Glutamatergic neuron (in vitro differentiated cells): ENCODE results near the gene SERHL2. TPM values are rescaled to one million over a fixed set of nuclear protein-coding genes. Genes with fewer than 3 reads are reported as not detected.
A peak's percentile ranks its signal among the peaks of the same experiment; 100 is the strongest.

Source experiments
- DNase-seq: peaks from one replicate; pipeline ENCODE4 v3.0.0; 2022
- H3K27ac Mint-ChIP-seq: one replicate; pipeline ENCODE4 v1.8.0; 2020; ENCODE audit warnings: mild to moderate bottlenecking, mixed read lengths, inconsistent platforms; ENCODE audit not compliant: unreplicated experiment
- H3K27me3 Mint-ChIP-seq: one replicate; pipeline ENCODE4 v1.8.0; 2020; ENCODE audit warnings: mild to moderate bottlenecking, moderate library complexity, mixed read lengths, inconsistent platforms; ENCODE audit not compliant: unreplicated experiment
- H3K36me3 Mint-ChIP-seq: one replicate; pipeline ENCODE4 v1.8.0; 2020; ENCODE audit warnings: mild to moderate bottlenecking, mixed read lengths, inconsistent platforms; ENCODE audit not compliant: unreplicated experiment
- H3K4me1 Mint-ChIP-seq: one replicate; pipeline ENCODE4 v1.8.0; 2020; ENCODE audit warnings: mild to moderate bottlenecking, low read depth, mixed read lengths, inconsistent platforms; ENCODE audit not compliant: unreplicated experiment
- H3K4me3 Mint-ChIP-seq: one replicate; pipeline ENCODE4 v1.8.0; 2020; ENCODE audit warnings: mild to moderate bottlenecking, mixed read lengths, inconsistent platforms; ENCODE audit not compliant: unreplicated experiment
- H3K9me3 Mint-ChIP-seq: one replicate; pipeline ENCODE4 v1.8.0; 2020; ENCODE audit warnings: mild to moderate bottlenecking, moderate library complexity, mixed read lengths, inconsistent platforms; ENCODE audit not compliant: unreplicated experiment
- total RNA-seq: library from RNA; stranded (reverse); fragmentation: NEBNext Ultra II Directional; extraction: Animal tissue kit (Norgen Biotek cat#: 25700); gene quantifications from one replicate; pipeline ENCODE4 v1.2.1, GENCODE V29; 2021; ENCODE audit not compliant: unreplicated experiment
- TF ChIP-seq, protein P1 (sequence below): fragments of 200-600 bp; sonication (generic); IDR thresholded peaks from one replicate; pipeline ENCODE4 v1.5.0; 2021; ENCODE audit not compliant: partially characterized antibody, unreplicated experiment

Gene SERHL2
- total RNA-seq, 1 donor from 2014 or later = 4.4 TPM

GRCh38 chr22:42608823-42609361 is 55.1 kb downstream of the SERHL2 start:
- Mint-ChIP-seq H3K27ac (peak overlapping the region; percentile 62), H3K4me1 (peaks cover 15% of the 10 kb centered on the region), H3K4me3 (no peak overlapping the region), H3K36me3 (peaks cover 5% of the 10 kb centered on the region), H3K9me3 (peaks cover 4% of the 10 kb centered on the region), H3K27me3 (peaks cover 3% of the 10 kb centered on the region)
- TF ChIP-seq, protein P1, sequence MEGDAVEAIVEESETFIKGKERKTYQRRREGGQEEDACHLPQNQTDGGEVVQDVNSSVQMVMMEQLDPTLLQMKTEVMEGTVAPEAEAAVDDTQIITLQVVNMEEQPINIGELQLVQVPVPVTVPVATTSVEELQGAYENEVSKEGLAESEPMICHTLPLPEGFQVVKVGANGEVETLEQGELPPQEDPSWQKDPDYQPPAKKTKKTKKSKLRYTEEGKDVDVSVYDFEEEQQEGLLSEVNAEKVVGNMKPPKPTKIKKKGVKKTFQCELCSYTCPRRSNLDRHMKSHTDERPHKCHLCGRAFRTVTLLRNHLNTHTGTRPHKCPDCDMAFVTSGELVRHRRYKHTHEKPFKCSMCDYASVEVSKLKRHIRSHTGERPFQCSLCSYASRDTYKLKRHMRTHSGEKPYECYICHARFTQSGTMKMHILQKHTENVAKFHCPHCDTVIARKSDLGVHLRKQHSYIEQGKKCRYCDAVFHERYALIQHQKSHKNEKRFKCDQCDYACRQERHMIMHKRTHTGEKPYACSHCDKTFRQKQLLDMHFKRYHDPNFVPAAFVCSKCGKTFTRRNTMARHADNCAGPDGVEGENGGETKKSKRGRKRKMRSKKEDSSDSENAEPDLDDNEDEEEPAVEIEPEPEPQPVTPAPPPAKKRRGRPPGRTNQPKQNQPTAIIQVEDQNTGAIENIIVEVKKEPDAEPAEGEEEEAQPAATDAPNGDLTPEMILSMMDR = no peak
- no peak for DNase-seq

DNA sequence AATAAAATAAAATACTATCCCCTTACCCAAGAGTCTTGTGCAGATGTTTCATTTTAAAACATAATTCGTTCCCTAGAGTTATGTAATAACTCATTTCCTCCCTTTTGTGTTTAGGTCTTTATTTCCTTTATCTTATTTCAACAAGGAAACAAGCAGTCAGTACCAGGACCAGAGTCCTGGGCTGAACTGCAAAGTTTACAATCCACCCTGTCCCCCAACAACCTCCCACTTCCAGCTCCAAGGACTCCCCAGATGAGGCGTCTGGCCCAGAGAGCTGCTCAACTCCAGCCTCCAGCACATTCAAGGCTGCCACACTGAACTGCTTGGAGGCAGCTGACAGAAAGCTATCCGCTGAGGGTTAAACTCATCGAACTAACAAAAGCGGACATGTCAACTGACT is 56.4 kb downstream of the SERHL2 start:
- TF ChIP-seq, protein P1 = no peak
- Mint-ChIP-seq H3K4me3 (no peak overlapping the region), H3K4me1 (peaks cover 14% of the 10 kb centered on the region), H3K9me3 (peaks cover 11% of the 10 kb centered on the region), H3K27ac (peak overlapping the region; percentile 59), H3K36me3 (peaks cover 5% of the 10 kb centered on the region), H3K27me3 (peaks cover 9% of the 10 kb centered on the region)
- no peak for DNase-seq

- Mint-ChIP-seq H3K9me3 (peaks cover 16% of the 10 kb centered on the region), H3K36me3 (peaks cover 5% of the 10 kb centered on the region), H3K4me1 (peaks cover 19% of the 10 kb centered on the region), H3K27me3 (peaks cover 13% of the 10 kb centered on the region), H3K27ac (no peak overlapping the region), H3K4me3 (no peak overlapping the region)
- no peak for DNase-seq
- TF ChIP-seq, protein P1 = no peak
Observed at GRCh38 chr22:42611051-42611450, 57.3 kb downstream of the SERHL2 start.

DNA sequence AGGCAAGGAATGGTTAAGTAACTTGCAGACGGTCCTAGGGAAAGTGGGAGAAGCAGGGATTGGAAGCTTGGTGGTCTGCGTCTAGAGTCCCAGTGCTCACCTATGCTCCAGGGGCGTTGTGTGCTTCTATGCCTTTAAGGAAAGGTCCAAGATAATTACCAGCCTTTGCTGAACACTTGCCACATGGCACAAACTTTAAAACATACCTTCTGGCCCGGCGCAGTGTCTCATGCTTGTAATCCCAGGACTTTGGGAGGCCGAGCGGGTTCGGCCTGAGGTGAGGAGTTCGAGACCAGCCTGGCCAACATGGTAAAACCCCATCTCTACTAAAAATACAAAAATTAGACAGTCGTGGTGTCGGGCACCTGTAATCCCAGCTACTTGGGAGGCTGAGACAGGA is 58.6 kb downstream of the SERHL2 start:
- DNase-seq = no peak
- Mint-ChIP-seq H3K9me3 (peaks cover 14% of the 10 kb centered on the region), H3K27me3 (peaks cover 13% of the 10 kb centered on the region), H3K4me1 (peaks cover 19% of the 10 kb centered on the region), H3K4me3 (peak overlapping the region; percentile 20), H3K36me3 (no peaks in the 10 kb centered on the region), H3K27ac (no peak overlapping the region)
- TF ChIP-seq, protein P1 = no peak

GRCh38 chr22:42613872-42614301 is 60.1 kb downstream of the SERHL2 start:
- TF ChIP-seq, protein P1 = no peak
- peaks cover 14% of the 10 kb centered on the region for H3K9me3 Mint-ChIP-seq
- H3K4me3 Mint-ChIP-seq = peak overlapping the region; percentile 95
- H3K36me3 Mint-ChIP-seq = no peaks in the 10 kb centered on the region
- peak overlapping the region; percentile 94 for H3K27ac Mint-ChIP-seq
- no peak for DNase-seq
- peaks cover 15% of the 10 kb centered on the region for H3K4me1 Mint-ChIP-seq
- H3K27me3 Mint-ChIP-seq = peaks cover 21% of the 10 kb centered on the region
